Superior temporal gyrus (tissue), 1 donor: Measurements from ENCODE around the gene DESI2.
A peak's percentile ranks its signal among the peaks of the same experiment; 100 is the strongest.
"Not testable (repeated sequence)": the region's sequence is repeated elsewhere in the genome, so short reads cannot be mapped to it uniquely, and the experiment has no call there.

ENCODE experiments used
- DNase-seq: peaks from one replicate; pipeline ENCODE4 v3.0.0-alpha.2; 2016; ENCODE audit errors: extremely low spot score

Gene DESI2

GRCh38 chr1:244654108-244655038, 1.4 kb downstream of the DESI2 start:
- DNase-seq = peak; percentile 46

- DNase-seq = no peak
Measured at GRCh38 chr1:244655186-244655585, 2.3 kb downstream of the DESI2 start.

DNA sequence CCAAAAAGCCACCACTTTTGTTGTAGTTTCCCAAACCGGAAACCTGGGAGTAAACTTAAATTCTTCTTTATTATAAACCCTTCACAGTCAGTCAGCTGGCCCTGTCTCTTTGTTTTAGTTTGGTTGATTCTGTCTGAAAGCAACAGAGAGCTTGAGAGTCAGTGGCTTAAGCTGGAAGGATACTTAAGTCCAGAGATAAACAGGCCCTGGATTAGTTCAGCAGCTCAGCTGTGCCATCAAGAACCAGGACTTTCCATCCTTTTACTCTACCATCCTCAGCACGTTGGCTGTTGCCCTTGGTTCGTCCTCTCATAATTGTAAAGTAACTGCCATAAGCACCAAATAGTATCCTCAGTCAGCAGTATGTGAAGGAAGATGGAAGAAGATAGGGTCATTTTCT, 4.5 kb downstream of the DESI2 start:
- no peak for DNase-seq

DNA sequence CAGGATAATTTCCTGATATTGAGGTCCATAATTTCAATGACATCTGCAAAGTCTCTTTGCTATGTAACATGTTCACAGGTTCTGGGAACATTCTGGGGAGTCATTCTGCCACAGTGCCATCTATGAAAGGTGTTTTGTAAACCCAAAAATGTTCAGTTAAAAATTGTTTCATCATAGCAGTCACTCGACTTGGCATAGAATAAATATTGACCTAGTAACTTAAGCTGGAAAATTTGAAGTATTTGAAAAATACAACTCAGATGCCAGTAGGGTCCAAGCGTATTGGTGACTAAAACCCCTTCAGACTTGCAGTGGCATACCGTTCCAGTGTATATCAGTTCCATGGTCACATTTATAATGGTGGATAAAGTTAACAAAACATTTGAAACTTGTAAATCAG, 6.8 kb downstream of the DESI2 start:
- no peak for DNase-seq

GRCh38 chr1:244660595-244660994, 7.7 kb downstream of the DESI2 start:
- DNase-seq = no peak

GRCh38 chr1:244661569-244662312, 8.8 kb downstream of the DESI2 start:
- DNase-seq = not testable (repeated sequence)

DNA sequence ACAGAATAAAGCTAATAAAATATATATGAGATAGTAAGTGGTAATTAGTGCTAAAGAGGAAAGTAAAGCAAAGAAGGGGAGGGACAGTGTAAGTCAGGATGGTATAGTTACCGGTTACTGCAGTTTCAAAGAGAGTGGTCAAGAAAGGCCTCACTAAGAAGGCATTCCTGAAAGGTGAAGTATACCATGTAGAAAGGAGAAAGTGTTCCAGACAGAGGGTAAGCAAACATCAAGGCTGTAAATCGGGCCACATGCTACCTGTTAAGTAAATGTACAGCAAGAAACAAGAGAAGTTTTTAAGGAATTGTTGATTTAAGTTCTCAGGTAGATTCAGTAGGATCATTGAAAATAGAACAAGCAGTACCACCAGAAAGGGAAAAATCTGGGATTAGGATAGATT, 9.7 kb downstream of the DESI2 start:
- no peak for DNase-seq

GRCh38 chr1:244664353-244664752, 11.4 kb downstream of the DESI2 start:
- DNase-seq = no peak

- DNase-seq = no peak
Measured at GRCh38 chr1:244665771-244666217, 12.9 kb downstream of the DESI2 start.

GRCh38 chr1:244666672-244667418, 13.9 kb downstream of the DESI2 start:
- DNase-seq = not testable (repeated sequence)

DNA sequence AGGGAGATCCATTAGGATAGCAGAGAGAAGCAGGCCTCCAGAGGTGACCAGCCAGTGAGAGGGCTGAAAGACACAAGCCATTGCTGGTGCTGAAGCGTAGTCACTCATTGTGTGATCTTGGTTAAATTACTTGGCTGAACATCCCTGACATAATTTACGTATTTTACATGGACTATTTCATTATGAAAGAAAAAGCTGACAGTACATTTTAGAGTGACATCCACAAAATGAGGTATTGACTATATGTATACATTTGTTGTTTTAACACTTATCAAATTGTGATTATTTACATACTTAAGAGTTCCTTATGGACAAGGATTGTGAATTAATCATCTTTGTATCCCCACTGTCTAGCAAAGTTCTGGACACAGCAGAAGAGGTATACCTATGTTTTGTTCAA, 14.9 kb downstream of the DESI2 start:
- no peak for DNase-seq

DNA sequence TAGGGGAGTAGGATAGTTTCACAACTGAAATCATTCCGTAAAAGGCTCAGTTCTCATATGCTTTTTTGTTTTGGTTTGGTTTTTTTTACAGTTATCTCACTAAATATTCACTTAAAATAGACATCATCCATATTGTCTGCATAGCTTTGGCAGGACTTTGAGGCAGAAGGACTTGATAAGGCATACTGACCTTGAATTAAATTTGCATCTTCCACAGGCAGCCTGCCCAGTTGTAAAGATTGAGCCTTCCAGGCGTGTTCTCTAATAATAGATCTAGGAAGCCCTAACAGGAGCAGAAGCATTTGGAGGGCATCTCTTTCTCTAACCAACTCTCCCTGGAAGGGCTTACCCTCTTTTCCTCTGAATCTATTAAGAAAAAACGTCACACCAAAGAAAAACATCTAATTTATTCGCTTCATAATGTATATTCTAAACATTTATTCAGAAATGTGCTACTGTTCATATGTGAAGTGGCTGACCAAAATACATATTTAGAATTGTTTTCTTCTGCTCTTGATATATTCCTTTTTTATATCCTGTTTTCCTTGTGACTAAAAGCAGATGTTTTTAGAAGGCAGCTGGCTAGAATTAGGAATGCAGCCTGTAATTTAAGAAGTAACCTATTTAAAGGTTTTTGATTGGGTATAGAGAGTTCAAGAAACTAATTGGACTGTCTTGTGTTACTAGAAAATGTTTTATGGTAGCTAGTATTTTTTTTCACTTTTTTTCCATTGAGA, 20.2 kb downstream of the DESI2 start:
- no peak for DNase-seq

DNA sequence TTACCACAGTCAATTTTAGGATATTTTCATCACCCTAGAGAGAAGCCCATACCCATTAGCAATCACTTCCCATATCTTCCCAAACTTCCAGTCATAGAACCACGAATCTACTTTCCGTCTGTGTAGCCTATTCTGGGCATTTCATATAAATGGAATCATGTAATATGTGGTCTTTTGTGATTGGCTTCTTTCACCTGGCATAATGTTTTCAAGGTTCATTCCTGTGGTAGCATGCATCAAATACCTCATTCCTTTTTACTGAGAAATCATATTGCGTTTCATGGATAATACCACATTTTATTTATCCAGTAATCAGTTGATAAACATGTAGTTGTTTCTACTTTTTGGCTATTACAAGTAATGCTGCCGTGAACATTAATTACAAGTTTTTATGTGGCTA, 21.5 kb downstream of the DESI2 start:
- DNase-seq = no peak

DNA sequence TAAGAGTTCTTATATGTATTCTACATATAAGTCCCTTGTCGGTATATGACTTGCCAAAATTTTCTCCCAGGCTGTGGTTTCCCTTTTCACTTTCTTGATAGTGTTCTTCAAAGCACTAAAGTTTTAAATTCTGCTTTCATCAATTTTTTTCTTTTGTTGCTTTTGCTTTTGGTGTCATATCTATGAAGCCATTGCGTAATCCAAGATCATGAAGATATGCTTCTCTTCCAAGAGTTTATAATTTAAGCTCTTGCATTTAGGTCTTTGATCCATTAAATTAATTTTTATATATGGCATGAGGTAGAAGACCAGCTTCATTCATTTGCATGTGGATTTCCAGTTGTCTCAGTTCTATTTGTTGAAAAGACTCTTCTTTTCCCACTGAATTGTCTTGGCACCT, 22.2 kb downstream of the DESI2 start:
- DNase-seq = no peak

DNA sequence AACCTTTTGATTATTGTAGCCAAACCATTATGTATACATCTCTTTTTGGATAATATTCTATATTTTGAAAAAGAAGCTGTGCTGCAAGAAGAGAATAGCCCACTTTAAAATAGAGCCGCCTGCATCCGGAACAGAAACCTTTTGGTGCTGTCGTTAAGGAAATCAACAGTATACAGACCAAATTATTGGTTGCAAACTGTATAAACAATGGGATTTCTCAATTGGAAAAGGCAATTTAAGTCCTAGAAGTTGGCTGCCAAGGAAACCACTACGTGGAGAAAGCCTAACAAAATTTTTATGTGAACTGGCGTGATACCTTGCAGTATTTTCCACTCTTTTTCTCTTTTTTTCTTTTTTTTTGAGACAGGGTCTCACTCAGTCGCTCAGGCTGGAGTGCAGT, 25.8 kb downstream of the DESI2 start:
- no peak for DNase-seq

GRCh38 chr1:244680667-244681066, 27.7 kb downstream of the DESI2 start:
- no peak for DNase-seq

DNA sequence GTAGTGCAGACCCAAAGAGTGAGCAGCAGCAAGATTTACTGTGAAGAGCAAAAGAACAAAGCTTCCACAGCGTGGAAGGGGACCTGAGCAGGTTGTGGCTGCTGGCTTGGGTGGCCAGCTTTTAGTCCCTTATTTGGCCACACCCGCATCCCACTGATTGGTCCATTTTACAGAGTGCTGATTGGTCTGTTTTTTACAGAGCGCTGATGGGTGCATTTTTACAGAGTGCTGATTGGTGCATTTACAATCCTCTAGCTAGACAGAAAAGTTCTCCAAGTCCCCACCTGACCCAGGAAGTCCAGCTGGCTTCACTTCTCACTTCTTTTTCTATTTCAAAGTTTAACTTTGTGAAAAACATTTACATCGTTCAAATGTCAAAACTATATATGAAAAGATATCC, 29.2 kb downstream of the DESI2 start:
- DNase-seq = not testable (repeated sequence)

DNA sequence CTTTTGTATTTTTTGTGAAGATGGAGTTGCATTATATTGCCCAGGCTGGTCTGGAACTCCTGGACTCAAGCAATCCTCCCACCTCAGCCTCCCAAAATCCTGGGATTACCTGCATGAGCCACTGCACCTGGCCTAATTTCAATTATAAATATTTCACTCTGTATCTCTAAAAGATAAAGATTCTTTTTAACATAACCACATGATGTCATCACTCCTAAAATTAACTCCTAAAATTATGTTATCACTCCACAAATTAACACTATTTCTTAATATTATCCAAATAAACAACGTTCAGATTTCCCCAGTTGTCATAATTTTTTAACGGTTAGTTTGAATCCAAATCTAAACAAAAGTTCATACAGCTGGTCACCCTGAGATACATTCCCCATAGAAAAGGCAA, 43.0 kb downstream of the DESI2 start:
- no peak for DNase-seq

GRCh38 chr1:244699741-244700140, 46.8 kb downstream of the DESI2 start:
- DNase-seq = no peak

GRCh38 chr1:244700808-244701207, 47.9 kb downstream of the DESI2 start:
- DNase-seq = no peak

GRCh38 chr1:244702620-244703019, 49.7 kb downstream of the DESI2 start:
- no peak for DNase-seq
